ENCODE measurements around the gene GALNT17.
A peak's percentile ranks its signal among the peaks of the same experiment; 100 is the strongest.

Gene GALNT17

DNA sequence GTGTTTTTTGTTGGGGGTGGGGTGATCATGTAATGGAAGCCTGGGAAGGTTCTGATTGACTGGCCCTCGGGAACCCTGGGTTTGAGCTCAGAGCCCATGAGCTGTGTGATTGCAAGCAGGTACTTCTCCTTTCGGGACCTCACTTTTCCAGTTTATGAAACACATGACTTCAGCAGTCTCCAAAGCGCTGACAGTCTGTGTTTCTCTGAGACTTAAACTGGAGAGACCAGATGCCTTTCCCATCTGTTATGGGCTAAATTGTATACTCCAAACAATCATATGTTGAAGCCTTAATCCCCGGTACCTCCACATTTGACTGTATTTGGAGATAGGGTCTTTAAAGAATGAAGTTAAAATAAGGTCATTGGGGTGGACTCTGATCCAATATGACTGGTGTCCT lies 493.6 kb downstream of the GALNT17 start:
- Histone ChIP-seq H3K79me2 (ENCODE audit: control insufficient read depth, insufficient read depth, low read length, poor library complexity) (no peaks in the 10 kb centered on the region), H4K91ac (ENCODE audit: low read depth, low read length) (peak overlapping the region; percentile 32), H3K4me3 (ENCODE audit: low read depth, low read length) (no peak overlapping the region), H2BK120ac (ENCODE audit: insufficient read depth, low read length, poor library complexity) (no peak overlapping the region), H2BK12ac (ENCODE audit: low read length) (no peak overlapping the region), H2AK5ac (ENCODE audit: low read length) (no peak overlapping the region), H3K79me1 (ENCODE audit: low read length) (no peaks in the 10 kb centered on the region), H3K27ac (ENCODE audit: low read depth, low read length) (no peak overlapping the region), H3K27me3 (ENCODE audit: insufficient read depth, low read length) (no peaks in the 10 kb centered on the region), H3K4me1 (ENCODE audit: control insufficient read depth in 1 of 2, insufficient read depth in 2 of 2, low read length in 2 of 2) (peaks cover 0 to 3% of the 10 kb centered on the region in 2 experiments), H4K8ac (ENCODE audit: low read depth, low read length) (no peak overlapping the region), H2BK5ac (ENCODE audit: low read depth, low read length, poor library complexity) (no peak overlapping the region), H4K12ac (ENCODE audit: low read depth, low read length) (no peak overlapping the region), H3K9me3 (ENCODE audit: insufficient read depth, low read depth, low read length) (peaks cover 3% of the 10 kb centered on the region), H3K36me3 (ENCODE audit: control insufficient read depth in 1 of 2, insufficient read depth in 2 of 2, low read length in 2 of 2) (no peaks in the 10 kb centered on the region), H2AFZ (ENCODE audit: insufficient read depth, low read length, poor library complexity) (no peak overlapping the region), H3K23ac (ENCODE audit: low read length) (no peak overlapping the region), H3K4ac (ENCODE audit: low read depth, low read length) (no peak overlapping the region), H3K14ac (ENCODE audit: low read length) (no peak overlapping the region), H3K18ac (ENCODE audit: low read length) (no peak overlapping the region), H3K9ac (ENCODE audit: low read length) (no peak overlapping the region), H3K4me2 (ENCODE audit: low read length) (no peak overlapping the region)
- DNase-seq, result no peak
- WGBS (ENCODE audit: extremely low coverage, insufficient coverage, insufficient read length), result no CpG with 5 or more reads among the region's 4 CpGs

DNA sequence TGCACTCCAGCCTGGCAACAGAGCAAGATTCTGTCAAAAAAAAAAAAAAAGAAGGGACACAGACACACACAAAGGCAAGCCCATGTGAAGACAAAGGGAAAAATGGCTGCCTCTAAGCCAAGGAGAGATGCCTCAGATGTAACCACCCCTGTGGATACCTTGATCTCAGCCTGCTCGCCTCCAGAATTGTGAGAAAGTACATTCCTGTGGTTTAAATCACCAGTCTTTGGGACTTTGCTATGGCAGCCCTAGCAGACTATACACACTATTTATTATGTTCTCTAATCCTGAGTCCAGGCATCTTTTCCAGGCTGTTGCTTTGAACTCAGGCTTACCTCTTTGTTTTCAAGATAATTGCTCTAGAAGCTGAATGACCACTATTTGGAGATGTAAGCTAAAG lies 494.3 kb downstream of the GALNT17 start:
- no peak overlapping the region for H4K91ac ChIP-seq (ENCODE audit: low read depth, low read length)
- peaks cover 0 to 3% of the 10 kb centered on the region in 2 experiments for H3K4me1 ChIP-seq (ENCODE audit: control insufficient read depth in 1 of 2, insufficient read depth in 2 of 2, low read length in 2 of 2)
- H4K12ac ChIP-seq (ENCODE audit: low read depth, low read length), result no peak overlapping the region
- peaks cover 3% of the 10 kb centered on the region for H3K9me3 ChIP-seq (ENCODE audit: insufficient read depth, low read depth, low read length)
- H2AFZ ChIP-seq (ENCODE audit: insufficient read depth, low read length, poor library complexity), result no peak overlapping the region
- H4K8ac ChIP-seq (ENCODE audit: low read depth, low read length), result no peak overlapping the region
- no peak for DNase-seq
- H3K4ac ChIP-seq (ENCODE audit: low read depth, low read length), result no peak overlapping the region
- no peak overlapping the region for H3K9ac ChIP-seq (ENCODE audit: low read length)
- H3K23ac ChIP-seq (ENCODE audit: low read length), result no peak overlapping the region
- no peak overlapping the region for H3K18ac ChIP-seq (ENCODE audit: low read length)
- H2BK120ac ChIP-seq (ENCODE audit: insufficient read depth, low read length, poor library complexity), result no peak overlapping the region
- no peak overlapping the region for H3K4me2 ChIP-seq (ENCODE audit: low read length)
- H3K27ac ChIP-seq (ENCODE audit: low read depth, low read length), result no peak overlapping the region
- H2BK12ac ChIP-seq (ENCODE audit: low read length), result no peak overlapping the region
- no peak overlapping the region for H3K14ac ChIP-seq (ENCODE audit: low read length)
- H2AK5ac ChIP-seq (ENCODE audit: low read length), result no peak overlapping the region
- H3K27me3 ChIP-seq (ENCODE audit: insufficient read depth, low read length), result no peaks in the 10 kb centered on the region
- no peak overlapping the region for H2BK5ac ChIP-seq (ENCODE audit: low read depth, low read length, poor library complexity)
- no CpG with 5 or more reads among the region's 1 CpG for WGBS (ENCODE audit: extremely low coverage, insufficient coverage, insufficient read length)
- H3K4me3 ChIP-seq (ENCODE audit: low read depth, low read length), result no peak overlapping the region
- no peaks in the 10 kb centered on the region for H3K79me1 ChIP-seq (ENCODE audit: low read length)
- H3K79me2 ChIP-seq (ENCODE audit: control insufficient read depth, insufficient read depth, low read length, poor library complexity), result no peaks in the 10 kb centered on the region
- no peaks in the 10 kb centered on the region for H3K36me3 ChIP-seq (ENCODE audit: control insufficient read depth in 1 of 2, insufficient read depth in 2 of 2, low read length in 2 of 2)

DNA sequence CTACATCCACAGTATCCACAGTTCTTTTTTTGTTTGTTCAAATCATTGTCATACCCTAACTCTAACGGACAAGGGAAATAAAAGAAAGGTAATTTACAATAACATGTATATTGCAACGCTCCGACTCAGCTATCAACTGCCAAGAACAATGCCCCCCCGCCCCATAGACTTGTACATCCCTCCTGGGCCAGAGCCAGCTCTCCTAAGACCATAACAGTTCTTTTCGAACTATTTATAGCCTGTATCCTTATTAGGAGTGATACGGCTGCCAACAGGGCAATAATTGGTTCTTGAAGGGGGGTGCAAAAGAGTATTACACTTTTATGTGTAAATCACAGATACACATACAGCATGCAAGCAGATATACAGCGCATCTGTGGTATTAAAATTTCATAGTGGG lies 495.7 kb downstream of the GALNT17 start:
- Histone ChIP-seq H4K8ac (ENCODE audit: low read depth, low read length) (no peak overlapping the region), H3K18ac (ENCODE audit: low read length) (no peak overlapping the region), H3K79me1 (ENCODE audit: low read length) (no peaks in the 10 kb centered on the region), H4K91ac (ENCODE audit: low read depth, low read length) (no peak overlapping the region), H3K4me3 (ENCODE audit: low read depth, low read length) (no peak overlapping the region), H3K4ac (ENCODE audit: low read depth, low read length) (no peak overlapping the region), H2BK12ac (ENCODE audit: low read length) (no peak overlapping the region), H3K36me3 (ENCODE audit: control insufficient read depth in 1 of 2, insufficient read depth in 2 of 2, low read length in 2 of 2) (no peaks in the 10 kb centered on the region), H3K27me3 (ENCODE audit: insufficient read depth, low read length) (no peaks in the 10 kb centered on the region), H3K27ac (ENCODE audit: low read depth, low read length) (no peak overlapping the region), H4K12ac (ENCODE audit: low read depth, low read length) (no peak overlapping the region), H3K4me1 (ENCODE audit: control insufficient read depth in 1 of 2, insufficient read depth in 2 of 2, low read length in 2 of 2) (peaks cover 0 to 3% of the 10 kb centered on the region in 2 experiments), H2AK5ac (ENCODE audit: low read length) (no peak overlapping the region), H3K79me2 (ENCODE audit: control insufficient read depth, insufficient read depth, low read length, poor library complexity) (no peaks in the 10 kb centered on the region), H2BK5ac (ENCODE audit: low read depth, low read length, poor library complexity) (no peak overlapping the region), H3K9me3 (ENCODE audit: insufficient read depth, low read depth, low read length) (peaks cover 3% of the 10 kb centered on the region), H3K14ac (ENCODE audit: low read length) (no peak overlapping the region), H2AFZ (ENCODE audit: insufficient read depth, low read length, poor library complexity) (no peak overlapping the region), H3K4me2 (ENCODE audit: low read length) (no peak overlapping the region), H3K9ac (ENCODE audit: low read length) (no peak overlapping the region), H2BK120ac (ENCODE audit: insufficient read depth, low read length, poor library complexity) (no peak overlapping the region), H3K23ac (ENCODE audit: low read length) (no peak overlapping the region)
- WGBS (ENCODE audit: extremely low coverage, insufficient coverage, insufficient read length), result no CpG with 5 or more reads among the region's 7 CpGs
- no peak for DNase-seq

DNA sequence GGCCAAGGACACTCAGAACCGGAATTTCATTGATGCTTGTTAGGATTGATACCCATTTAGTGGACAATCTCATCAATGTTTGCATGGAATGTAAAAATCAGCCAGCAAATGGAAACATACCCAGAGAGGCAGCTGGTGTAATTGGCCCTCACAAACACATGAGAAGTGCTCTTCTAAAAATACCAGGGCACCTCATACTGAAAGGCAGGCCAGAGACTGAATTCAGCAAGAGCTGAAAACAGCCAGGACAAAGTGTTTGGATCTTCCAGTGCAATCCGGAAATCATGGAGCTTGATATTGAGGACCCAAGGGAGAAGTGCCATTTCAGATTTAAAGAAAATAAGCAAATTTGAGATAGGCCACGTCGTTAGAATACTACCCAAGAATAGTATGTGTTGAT lies 498.6 kb downstream of the GALNT17 start:
- DNase-seq, result no peak
- H2BK120ac ChIP-seq (ENCODE audit: insufficient read depth, low read length, poor library complexity), result no peak overlapping the region
- peaks cover 3% of the 10 kb centered on the region for H3K9me3 ChIP-seq (ENCODE audit: insufficient read depth, low read depth, low read length)
- no peak overlapping the region for H3K4me3 ChIP-seq (ENCODE audit: low read depth, low read length)
- no peak overlapping the region for H2AFZ ChIP-seq (ENCODE audit: insufficient read depth, low read length, poor library complexity)
- no peak overlapping the region for H3K27ac ChIP-seq (ENCODE audit: low read depth, low read length)
- H4K12ac ChIP-seq (ENCODE audit: low read depth, low read length), result no peak overlapping the region
- no peak overlapping the region for H3K18ac ChIP-seq (ENCODE audit: low read length)
- no peaks in the 10 kb centered on the region for H3K27me3 ChIP-seq (ENCODE audit: insufficient read depth, low read length)
- WGBS (ENCODE audit: extremely low coverage, insufficient coverage, insufficient read length), result no CpG with 5 or more reads among the region's 4 CpGs
- no peak overlapping the region for H3K9ac ChIP-seq (ENCODE audit: low read length)
- no peaks in the 10 kb centered on the region for H3K36me3 ChIP-seq (ENCODE audit: control insufficient read depth in 1 of 2, insufficient read depth in 2 of 2, low read length in 2 of 2)
- peaks cover 9 to 11% of the 10 kb centered on the region in 2 experiments for H3K4me1 ChIP-seq (ENCODE audit: control insufficient read depth in 1 of 2, insufficient read depth in 2 of 2, low read length in 2 of 2)
- H4K8ac ChIP-seq (ENCODE audit: low read depth, low read length), result no peak overlapping the region
- H4K91ac ChIP-seq (ENCODE audit: low read depth, low read length), result no peak overlapping the region
- no peak overlapping the region for H3K14ac ChIP-seq (ENCODE audit: low read length)
- H3K79me1 ChIP-seq (ENCODE audit: low read length), result peaks cover 4% of the 10 kb centered on the region
- no peak overlapping the region for H3K4me2 ChIP-seq (ENCODE audit: low read length)
- no peak overlapping the region for H2BK12ac ChIP-seq (ENCODE audit: low read length)
- H3K79me2 ChIP-seq (ENCODE audit: control insufficient read depth, insufficient read depth, low read length, poor library complexity), result no peaks in the 10 kb centered on the region
- no peak overlapping the region for H2AK5ac ChIP-seq (ENCODE audit: low read length)
- no peak overlapping the region for H3K23ac ChIP-seq (ENCODE audit: low read length)
- H3K4ac ChIP-seq (ENCODE audit: low read depth, low read length), result no peak overlapping the region
- no peak overlapping the region for H2BK5ac ChIP-seq (ENCODE audit: low read depth, low read length, poor library complexity)
